H4 (cell line): Measurements from ENCODE around the gene IFT122. TPM values are rescaled to one million over a fixed set of nuclear protein-coding genes. Genes with fewer than 3 reads are reported as not detected.
"Not testable (repeated sequence)": the region's sequence is repeated elsewhere in the genome, so short reads cannot be mapped to it uniquely, and the experiment has no call there.

Source experiments
- DNase-seq: peaks from one replicate; pipeline ENCODE4 v3.0.0-alpha.2; 2015; ENCODE audit warnings: low spot score
- total RNA-seq: library from RNA; depleted of rRNA; stranded (reverse); fragments of >200 nt; shearing (Covaris generic); gene quantifications from 2 replicates; pipeline ENCODE4 v1.2.3, GENCODE V29; 2014; rRNA removed

Gene IFT122
- total RNA-seq: 12.4 and 23.6 TPM in 2 replicates

DNA sequence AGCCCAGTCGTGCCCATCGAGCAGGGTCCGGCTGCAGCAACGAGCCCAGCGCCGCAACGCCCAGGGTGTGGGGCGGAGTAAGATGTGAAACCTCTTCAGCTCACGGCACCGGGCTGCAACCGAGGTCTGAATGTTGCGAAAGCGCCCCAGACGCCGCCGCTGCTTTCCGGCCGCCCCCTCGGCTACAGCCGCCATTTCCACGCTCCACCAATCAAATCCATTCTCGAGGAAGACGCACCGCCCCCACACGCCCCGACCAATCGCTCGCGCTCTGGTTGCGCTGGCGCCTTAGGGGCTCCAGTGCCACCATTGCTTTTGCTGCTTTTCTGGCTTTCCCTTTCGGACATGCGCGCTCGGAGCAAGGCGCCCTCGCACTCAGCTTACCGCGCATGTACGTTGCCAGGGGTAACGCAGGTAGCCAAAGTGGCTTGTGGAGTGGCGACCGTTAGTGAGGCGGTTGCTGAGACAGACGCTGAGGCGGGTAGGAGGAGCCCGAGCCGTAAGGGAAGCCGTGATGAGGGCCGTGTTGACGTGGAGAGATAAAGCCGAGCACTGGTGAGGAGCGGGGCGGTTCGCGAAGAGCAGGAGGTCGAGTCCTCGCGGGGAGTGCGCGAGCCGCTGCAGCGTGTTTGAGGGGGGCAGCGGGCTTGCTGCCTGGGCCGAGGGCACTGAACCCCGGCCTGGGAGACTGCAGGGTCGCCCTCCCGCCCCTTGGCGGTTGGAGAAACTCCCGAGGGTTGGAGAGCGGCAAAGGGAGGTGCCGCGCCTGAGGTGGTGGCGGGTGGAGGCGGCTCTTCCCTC lies at the start of gene IFT122, which contains the start of gene MBD4:
IFT122 (plus strand) TSS at position 408 of the 801 bp plus-strand sequence; CDS start at position 515, 107 bp downstream.
MBD4 (minus strand) TSS at position 132 of the 801 bp plus-strand sequence; CDS start at position 17, 115 bp downstream.
- peak; percentile 100 for DNase-seq

GRCh38 chr3:129391583-129391982 lies 48.4 kb upstream of the IFT122 start:
- not testable (repeated sequence) for DNase-seq

GRCh38 chr3:129392106-129392887 lies 47.7 kb upstream of the IFT122 start:
- DNase-seq: not testable (repeated sequence)

- no peak for DNase-seq
These were observed 46.8 kb upstream of the IFT122 start for GRCh38 chr3:129393271-129393670.

DNA sequence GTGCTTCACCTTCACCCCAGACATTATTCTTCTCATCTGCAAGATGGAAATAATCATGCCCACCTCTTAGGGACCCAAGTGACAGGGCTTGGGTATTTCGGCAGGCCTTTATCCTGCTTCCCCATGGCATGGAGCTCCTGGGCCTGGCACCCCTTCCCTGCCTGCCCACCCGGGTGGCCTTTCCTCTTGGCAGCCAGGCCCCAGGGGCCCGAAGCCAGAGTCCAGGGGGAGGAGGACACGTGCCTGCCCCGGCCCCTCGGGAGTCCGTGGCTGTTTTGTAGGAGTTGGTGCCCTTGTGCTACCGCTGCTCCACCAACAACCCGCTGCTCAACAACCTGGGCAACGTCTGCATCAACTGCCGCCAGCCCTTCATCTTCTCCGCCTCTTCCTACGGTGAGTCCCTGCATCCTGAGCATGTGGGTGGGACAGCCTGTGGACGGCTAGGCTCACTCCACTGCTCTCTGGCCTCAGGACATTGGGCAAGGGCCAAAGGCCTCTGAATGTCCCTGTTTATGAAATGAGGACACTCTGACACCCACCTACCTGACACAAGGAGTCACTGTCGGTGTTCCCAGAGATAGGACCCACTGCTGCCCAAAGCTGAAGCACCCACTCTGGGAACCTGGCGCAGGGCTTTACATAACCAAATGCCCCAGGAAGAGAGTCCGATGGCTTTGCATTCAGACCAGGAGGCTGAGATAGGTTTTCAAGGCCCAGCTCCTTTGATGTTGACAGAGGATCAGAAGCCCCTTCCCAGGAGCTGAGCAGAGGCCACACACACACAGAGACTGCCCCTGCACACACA lies 46.1 kb upstream of the IFT122 start:
- DNase-seq: not testable (repeated sequence)

- DNase-seq: no peak
These were observed 41.2 kb upstream of the IFT122 start for GRCh38 chr3:129398803-129399144.

GRCh38 chr3:129399145-129399894 lies 40.7 kb upstream of the IFT122 start:
- peak; percentile 97 for DNase-seq

- DNase-seq: peak; percentile 29
These were observed 40.1 kb upstream of the IFT122 start for GRCh38 chr3:129399895-129400357.

DNA sequence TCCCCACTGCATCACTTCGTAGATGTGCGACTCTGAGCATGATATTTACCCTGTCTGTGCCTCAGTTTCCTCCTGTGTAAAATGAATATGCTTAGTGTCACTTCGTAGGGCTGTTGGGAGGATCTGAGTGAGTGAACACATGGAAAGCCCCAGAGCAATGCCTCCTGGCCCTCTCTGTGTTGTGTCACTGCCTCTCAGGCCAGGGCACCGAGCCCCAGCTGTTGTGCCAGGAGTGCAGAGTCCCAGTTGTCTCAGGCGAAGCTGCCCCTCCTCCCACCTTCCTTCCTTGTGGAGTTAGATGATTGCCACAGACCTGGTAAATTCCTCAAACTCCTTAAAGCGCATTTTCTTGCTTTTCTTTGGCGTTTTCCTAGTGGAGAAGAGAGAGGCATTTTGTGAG lies 37.8 kb upstream of the IFT122 start:
- no peak for DNase-seq

DNA sequence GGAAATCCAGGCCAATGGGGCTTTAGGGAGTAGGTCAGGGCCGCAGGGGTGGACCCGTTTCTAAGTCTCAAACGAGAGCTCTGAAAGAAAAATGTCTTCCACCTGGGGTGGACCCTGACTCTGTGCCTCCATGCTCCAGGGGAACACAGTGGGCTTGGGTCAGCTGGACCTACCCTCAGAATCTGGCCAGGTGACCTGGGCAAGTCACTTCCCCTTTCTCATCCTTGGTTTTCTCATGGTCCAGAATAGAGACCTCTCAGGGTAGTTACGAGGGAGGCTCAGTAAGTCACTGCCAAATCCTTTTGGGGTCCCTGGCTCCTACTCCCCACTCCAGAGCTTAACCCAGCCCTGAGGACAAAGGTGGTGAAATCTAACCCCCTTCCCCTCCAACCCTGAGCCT lies 37.4 kb upstream of the IFT122 start:
- DNase-seq: no peak

GRCh38 chr3:129403450-129403849 lies 36.6 kb upstream of the IFT122 start:
- DNase-seq: no peak

DNA sequence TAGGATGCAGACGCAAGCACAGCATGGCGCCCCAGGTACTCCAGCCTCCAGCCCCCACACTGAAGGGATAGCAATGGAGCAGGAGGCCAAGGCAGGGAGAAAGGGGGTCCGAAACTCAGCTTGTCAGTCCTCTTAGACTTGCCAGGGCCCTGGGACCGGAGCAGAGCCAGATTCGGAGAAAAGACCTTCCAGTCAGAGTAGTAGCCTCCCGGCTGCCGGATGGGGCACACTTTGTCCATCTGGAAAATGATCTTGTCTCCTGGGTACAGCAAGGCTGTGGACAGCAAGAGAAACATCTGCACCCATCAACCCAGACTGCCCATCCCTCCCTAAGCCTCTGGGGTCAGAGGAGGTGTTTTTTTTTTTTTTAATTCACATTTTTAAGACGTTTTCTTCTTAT lies 35.9 kb upstream of the IFT122 start:
- no peak for DNase-seq

DNA sequence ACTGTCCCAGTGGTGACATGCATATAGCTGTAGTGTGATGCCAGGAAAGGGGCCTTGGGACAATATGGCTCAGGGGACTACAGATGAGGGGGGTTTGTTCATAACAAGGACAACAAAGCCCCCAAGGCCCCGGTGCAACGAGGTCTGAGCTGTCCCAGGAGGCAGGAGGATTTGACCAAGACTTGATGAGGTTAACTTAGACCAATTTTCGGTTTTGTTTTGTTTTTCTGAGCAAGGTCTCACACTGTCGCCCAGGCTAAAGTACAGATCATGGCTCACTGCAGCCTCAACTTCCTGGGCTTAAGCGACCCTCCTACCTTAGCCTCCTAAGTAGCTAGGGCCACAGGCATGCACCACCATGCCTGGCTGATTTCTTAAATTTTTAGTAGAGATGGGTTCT lies 35.4 kb upstream of the IFT122 start:
- no peak for DNase-seq

DNA sequence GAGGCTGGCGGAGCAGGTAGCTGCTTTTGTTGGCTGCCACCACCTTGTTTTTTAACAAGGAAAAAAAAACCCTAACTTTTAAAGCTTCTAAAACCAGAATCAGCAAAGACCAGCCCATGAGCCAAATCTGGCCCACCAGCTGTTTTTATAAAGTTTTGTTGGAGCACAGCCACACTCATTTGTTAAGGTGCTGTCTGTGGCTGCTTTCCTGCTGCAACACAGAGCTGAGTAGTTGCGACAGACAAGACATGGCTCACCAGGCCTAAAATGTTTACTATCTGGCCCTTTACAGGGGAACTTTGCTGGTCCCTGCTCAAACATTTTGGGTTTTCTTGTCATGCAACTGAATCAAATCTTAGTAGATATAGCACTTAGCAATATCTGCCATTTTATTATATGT lies 30.5 kb upstream of the IFT122 start:
- peak; percentile 35 for DNase-seq

GRCh38 chr3:129410971-129411370 lies 29.1 kb upstream of the IFT122 start:
- no peak for DNase-seq

DNA sequence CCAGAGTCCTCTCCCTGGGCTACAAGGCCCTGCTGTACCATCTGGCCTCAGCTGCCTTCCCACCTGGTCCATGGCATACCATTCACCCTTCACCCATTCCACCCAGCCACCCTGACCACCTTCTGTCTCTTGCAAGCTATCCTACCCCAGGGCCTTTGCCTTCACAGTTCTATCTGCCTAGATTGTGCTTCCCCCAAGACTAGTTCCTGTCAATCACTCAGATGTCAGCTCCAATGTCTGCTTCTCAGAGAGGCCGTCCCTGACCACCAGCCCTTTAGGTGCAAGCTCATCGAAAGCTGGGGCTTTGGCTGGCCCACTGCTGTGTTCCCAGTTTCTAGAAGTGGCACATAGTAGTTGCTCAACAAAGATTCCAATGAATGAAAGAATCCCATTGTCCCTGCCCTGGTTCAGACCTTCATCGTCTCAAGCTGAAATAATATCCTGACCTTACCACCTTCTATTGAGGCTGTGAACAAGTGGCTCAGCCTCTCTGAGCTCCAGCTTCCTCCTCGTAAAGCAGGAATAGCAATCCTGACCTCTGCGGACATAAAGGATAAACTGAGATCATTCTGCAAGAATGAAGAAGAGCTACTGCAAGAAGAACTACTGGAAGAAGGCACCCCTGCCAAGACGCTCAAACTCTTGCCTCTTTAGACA lies 27.4 kb upstream of the IFT122 start:
- DNase-seq: no peak

DNA sequence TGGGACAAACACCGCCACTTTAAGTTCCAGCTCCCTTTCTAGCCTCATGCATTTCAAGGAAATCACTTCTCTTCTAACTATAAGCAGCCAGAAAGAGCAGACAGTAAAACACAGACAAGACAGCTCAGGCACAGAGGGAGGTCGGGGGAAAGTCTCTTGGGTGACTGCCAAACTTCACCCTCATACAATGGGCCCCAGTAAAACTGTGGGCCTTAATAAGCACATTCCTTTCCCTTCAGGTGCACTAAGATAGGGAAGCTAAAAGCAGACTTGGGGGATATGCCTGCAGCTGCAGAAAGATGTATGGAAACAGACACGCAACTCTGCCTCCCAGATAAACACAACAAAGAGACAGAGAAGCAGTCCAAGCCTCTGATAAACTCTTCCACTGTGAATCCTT lies 26.8 kb upstream of the IFT122 start:
- not testable (repeated sequence) for DNase-seq

GRCh38 chr3:129413687-129414506 lies 26.1 kb upstream of the IFT122 start:
- DNase-seq: peak; percentile 87

- no peak for DNase-seq
These were observed 24.6 kb upstream of the IFT122 start for GRCh38 chr3:129415378-129415777.

DNA sequence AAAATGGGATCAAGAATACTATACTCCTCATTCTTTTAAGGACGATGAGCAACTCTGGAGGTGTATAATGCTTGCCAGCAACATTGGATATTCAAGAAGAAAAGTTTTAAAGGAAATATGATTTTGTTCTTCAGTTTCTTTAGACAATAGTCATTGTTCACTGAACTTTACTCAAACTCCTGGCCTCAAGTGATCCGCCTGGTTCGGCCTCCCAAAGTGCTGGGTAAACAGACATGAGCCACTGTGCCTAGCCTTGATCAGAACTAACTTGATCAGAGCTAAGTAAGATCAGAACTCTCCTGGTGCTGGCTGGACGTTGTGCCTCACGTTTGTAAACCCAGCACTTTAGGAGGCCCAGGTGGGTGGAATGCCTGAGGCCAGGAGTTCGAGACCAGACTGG lies 24.2 kb upstream of the IFT122 start:
- DNase-seq: no peak
